HT1080 (cell line): ENCODE measurements around the gene HOXD3. TPM values are rescaled to one million over a fixed set of nuclear protein-coding genes. Genes with fewer than 3 reads are reported as not detected.

Experiments used
- DNase-seq: peaks from one replicate; pipeline ENCODE4 v3.0.0-alpha.2; 2015; ENCODE audit warnings: low read depth
- total RNA-seq: library from RNA; depleted of rRNA; stranded (reverse); fragments of >200 nt; shearing (Covaris generic); gene quantifications from 2 replicates; pipeline ENCODE4 v1.2.3, GENCODE V29; 2014

The HOXD3 gene
- total RNA-seq, 1 experiment from 2014 or later, result not detected

DNA sequence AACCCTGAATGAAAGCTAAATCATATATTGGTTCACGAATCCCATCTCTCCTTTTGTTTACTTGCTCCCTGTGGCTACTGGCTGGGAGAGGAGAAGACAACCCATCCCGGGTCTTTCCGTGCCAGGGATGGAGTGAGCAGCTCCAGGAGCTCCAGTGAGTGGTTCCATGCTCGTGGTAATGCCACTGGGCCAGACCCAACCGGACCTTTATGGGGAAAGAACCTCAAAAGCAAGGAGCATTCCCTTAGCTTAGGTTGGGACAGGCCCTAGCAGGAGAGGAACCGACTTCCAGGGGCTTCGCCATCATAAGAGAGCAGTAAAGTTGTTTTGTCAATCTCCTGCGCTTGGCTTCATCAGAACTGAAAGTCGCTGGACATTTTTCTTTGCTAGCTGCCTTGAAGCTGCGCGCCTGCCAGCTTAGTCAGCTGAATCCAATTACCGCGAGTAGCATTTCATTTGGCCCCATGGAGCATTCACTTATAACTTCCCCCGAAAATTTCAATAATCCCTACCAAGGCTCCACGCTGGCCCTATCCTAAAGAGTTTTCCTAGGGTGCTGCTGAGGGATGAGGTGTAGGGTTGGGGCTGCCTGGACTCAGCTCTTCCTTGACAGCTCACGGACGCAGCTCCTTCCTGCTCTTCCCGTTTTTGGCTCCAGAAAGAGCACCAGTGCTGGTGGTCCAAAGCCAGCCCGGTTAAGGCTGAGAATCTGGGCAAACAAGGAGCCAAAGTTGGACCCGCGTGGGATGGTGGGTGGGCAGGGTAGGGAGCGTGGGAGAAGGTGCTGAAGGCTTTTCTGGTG lies 4.9 kb downstream of the HOXD3 start:
- DNase-seq, result no peak

DNA sequence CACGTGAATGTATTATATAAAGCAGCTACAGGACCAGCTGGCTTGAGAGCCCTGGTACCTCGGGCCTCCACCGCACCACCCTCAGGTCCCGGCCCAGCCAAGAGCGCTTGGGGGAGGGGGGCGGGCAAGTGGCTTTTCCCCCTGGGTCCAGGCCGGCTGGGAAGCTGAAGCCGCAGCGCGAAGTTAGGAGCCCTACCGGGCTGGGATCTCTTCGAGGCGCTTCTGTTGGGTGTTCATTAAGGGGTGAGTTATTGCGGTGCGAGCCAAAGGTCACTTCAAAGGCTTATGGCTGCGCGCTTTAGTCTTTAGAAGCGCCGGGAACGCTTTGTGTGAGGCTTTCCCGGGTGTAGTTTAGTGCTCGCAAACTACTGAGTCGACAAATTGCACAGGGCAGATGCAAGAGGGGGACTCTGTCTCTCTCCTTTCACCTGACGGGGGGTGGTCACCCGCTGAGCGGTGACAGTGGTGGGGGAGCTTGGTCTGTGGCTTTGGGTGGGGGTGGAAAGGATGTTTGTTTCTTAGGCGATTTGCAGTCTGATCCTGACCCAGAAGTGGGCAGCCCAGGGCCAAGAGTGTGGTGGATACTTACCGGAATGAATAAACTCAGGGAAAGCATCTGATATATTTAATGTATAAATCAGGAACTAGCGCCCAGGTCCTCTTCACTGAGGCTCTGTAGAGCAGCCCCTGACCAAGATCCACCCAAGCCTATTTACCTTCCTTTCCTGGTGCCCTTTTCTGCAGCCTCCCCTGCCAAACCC lies 6.0 kb downstream of the HOXD3 start:
- no peak for DNase-seq

DNA sequence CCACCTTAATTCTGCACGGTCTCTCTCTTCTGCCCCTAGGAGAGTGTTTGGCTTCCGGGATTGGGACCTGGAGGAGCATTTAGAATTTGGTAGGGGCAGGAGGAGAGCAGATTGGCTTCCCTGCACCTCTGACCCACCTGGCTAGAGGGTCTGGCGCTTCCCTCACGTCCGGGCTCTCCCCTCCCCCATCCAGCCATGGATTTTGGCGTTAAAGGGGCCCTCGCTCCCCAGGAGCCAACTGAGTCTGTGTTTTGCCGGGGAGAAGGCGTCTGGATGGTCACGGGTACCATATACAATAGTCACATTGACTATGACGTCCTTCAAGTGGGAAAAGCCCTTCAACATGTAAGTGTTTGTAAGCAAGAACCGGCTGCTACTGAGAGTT lies 6.6 kb downstream of the HOXD3 start:
- DNase-seq, result no peak

DNA sequence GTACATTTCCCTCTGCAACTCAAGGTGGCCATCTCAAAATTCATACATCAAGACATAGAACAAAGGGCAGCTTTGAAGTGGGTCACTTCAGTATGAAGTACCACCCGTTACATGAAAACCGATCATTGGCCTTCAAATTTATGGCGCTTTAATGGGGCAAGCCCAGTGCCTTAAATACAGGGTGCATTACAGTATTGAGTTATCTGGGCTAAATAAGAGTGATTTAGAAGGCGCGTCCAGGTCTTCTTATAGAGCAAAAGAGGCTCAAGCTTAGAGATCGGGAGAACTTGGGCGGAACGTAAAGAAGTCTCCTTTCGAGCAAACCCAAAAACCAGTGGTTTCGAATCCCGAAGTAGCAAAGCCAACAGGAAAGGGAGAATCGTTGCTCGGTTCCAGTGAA lies 7.1 kb downstream of the HOXD3 start:
- DNase-seq, result no peak

DNA sequence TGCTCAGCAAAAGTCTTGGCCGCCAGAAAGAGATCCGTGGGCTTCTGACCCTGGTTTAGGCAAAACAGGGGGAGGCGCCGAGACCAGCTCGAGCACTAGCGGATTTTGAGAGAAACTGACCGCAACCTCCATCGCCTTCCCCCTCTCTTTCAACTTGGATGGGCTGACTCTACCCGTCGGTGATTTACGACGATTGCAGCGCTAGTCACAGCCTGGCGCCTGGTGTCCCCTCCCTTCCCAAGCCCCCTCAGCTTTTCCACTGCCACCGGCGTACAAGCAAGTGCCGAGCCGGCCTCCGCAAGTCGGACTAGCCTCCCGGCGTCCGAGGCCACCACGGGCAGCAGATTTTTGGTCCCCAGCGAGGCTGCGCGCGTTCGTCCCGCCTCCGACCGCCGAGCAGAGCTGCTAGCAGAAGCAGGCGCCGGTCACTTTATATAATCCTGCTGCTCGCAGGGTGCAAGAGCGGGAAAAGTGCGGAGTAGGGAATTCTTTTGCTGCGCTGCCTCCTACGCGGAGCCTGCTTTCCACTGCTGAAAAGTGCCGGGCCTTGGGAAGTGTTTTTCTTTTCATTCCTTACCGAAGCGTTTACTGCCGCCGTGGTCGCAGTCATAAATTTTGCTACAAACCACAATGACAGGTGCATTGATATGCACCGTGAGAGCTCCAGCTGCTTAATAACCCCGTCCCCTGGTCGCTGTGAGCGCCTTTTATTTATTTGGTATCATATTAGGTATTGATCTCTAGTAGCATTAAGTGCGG lies 7.7 kb downstream of the HOXD3 start:
- DNase-seq, result no peak

DNA sequence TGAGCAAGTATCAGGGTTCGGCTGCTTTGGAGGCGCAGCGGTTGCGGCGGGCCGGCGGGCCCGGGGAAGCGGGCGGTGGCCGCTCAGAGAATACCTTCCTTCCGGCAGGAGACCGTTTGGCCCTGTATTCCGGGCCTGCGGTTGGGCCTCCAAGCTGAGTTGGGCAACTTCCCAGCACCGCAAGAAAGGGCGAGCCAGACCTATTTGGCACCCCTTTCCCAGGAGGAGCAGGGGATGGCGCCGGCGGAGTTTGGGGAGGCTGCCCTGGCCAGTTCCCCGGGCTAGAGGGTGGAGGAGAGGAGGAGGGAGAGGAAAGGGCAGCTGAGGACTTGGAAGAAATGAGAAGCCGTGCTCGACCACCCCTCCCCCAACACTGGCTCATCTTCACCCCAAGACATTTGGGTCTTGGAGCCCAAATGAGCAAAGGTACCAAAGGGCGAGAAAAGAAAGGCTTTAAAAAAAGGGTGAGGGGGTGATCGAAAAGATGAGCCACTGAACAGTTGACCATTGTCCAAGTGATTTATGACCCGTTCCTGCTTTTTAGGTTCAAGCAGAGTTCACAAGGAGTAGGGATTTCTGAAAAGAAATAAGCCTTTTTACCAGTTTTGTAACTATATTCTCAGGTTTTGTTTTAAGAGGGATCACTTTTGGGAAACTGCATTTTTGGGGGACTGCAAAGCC lies 8.4 kb downstream of the HOXD3 start:
- DNase-seq, result no peak

DNA sequence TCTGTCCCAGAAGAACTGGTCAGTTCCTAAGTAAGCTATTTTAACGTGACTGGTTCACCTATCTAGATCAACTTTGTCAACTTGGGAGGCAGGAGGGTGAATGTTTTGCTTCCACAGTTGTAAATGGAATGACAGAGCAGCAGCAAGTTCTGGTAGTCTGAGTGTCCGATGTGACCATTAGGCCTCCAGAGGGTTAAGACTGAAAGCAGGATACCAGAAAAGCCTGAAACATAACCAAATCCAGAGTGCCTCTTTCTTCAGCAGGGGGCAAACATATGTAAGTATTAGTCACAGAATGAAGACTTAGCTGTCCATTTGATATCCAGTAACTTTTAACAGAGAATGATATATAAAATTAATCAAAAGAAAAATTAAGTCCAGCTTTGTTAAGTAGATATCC lies 9.2 kb downstream of the HOXD3 start:
- DNase-seq, result no peak

DNA sequence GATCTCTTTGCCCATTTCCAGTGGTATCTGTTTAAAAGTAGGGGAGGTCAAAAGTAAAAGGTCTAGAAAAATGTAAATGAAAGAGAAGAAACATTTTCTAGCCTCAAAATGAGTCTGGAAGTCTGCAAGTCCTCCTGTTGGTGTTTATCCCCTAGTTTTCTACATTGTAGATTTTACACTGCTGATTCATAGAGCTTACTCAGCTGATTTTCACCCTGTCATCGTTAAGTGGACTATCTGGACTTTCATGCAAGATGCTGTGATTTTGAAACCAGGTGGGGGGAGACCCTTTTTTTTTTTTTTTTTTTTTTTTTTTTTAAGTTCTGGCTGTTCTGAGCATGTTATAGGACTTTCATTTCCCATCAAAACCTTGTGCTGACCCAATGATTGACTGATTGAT lies 10.3 kb downstream of the HOXD3 start:
- DNase-seq, result no peak

DNA sequence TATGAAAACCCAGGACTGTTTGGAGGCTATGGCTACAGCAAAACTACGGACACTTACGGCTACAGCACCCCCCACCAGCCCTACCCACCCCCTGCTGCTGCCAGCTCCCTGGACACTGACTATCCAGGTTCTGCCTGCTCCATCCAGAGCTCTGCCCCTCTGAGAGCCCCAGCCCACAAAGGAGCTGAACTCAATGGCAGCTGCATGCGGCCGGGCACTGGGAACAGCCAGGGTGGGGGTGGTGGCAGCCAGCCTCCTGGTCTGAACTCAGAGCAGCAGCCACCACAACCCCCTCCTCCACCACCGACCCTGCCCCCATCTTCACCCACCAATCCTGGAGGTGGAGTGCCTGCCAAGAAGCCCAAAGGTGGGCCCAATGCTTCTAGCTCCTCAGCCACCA lies 12.1 kb downstream of the HOXD3 start:
- DNase-seq, result no peak

DNA sequence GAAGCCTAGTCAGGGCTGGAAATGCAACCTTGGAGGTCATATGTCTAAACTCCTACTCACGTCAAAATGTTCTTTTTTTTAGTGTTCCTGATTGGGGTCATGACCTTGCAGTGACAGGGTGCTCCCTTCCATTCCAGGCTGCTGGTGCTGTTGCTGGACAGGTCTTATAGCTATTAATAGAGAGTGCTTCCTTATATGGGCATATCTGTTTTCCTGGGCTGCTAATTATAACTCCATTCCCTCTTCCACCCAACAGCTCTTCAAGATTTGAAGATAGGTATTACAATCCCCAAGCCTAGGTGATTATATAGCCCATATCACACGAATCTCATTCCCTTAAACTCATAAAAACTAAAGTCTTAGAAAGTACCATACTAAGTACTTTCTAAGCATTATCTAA lies 12.6 kb downstream of the HOXD3 start:
- no peak for DNase-seq

DNA sequence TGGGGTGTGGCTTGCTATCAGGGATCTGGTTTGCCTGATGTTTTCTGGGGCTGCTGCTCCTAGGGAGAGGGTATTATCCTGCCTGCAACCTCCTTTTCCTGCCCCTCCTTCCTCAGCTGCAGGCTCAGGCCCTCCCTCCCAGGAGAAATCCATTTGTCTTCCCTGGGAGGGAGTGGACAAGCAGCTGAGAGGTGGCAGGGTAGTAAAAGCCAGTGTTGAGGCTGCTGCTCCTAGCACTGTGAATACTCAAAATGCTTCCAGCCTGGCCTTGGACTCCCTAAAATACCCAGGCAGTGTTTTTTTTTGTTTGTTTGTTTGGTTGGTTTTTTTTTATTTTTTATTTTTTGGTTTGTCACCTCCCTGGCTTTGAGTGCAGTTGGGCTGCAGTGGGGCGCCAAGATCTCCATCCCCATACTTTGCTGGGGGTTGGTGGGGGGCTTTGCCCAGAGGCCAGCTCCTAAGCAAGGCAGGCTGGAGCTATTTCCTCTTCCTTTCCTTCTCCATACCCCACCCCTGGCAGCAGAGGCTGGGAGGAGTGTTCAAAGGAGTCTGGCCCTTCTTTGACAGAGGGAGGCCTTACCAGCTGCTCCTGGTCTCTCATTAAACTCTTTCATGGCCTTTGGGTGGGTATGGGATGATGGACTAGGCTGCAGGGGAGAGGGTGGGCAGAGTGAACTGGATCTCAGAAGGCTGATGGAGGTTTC lies 13.6 kb downstream of the HOXD3 start:
- DNase-seq, result no peak

DNA sequence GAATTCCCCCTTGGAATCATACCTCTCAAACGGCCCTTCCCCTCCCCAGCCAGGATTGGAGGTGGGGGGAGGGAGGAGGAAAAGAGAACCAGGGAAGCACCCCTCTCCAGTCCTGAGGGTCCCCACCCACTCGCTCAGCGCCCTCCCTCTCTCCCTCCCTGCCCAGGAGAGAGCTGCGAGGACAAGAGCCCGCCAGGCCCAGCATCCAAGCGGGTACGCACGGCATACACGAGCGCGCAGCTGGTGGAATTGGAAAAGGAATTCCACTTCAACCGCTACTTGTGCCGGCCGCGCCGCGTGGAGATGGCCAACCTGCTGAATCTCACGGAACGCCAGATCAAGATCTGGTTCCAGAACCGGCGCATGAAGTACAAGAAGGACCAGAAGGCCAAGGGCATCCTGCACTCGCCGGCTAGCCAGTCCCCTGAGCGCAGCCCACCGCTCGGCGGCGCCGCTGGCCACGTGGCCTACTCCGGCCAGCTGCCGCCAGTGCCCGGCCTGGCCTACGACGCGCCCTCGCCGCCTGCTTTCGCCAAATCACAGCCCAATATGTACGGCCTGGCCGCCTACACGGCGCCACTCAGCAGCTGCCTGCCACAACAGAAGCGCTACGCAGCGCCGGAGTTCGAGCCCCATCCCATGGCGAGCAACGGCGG lies 14.4 kb downstream of the HOXD3 start:
- no peak for DNase-seq

DNA sequence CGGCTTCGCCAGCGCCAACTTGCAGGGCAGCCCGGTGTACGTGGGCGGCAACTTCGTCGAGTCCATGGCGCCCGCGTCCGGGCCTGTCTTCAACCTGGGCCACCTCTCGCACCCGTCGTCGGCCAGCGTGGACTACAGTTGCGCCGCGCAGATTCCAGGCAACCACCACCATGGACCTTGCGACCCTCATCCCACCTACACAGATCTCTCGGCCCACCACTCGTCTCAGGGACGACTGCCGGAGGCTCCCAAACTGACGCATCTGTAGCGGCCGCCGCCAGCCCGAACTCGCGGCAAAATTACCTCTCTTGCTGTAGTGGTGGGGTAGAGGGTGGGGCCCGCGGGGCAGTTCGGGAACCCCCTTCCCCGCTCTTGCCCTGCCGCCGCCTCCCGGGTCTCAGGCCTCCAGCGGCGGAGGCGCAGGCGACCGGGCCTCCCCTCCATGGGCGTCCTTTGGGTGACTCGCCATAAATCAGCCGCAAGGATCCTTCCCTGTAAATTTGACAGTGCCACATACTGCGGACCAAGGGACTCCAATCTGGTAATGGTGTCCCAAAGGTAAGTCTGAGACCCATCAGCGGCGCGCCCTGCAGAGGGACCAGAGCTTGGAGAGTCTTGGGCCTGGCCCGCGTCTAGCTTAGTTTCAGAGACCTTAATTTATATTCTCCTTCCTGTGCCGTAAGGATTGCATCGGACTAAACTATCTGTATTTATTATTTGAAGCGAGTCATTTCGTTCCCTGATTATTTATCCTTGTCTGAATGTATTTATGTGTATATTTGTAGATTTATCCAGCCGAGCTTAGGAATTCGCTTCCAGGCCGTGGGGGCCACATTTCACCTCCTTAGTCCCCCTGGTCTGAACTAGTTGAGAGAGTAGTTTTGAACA lies 15.1 kb downstream of the HOXD3 start:
- no peak for DNase-seq

DNA sequence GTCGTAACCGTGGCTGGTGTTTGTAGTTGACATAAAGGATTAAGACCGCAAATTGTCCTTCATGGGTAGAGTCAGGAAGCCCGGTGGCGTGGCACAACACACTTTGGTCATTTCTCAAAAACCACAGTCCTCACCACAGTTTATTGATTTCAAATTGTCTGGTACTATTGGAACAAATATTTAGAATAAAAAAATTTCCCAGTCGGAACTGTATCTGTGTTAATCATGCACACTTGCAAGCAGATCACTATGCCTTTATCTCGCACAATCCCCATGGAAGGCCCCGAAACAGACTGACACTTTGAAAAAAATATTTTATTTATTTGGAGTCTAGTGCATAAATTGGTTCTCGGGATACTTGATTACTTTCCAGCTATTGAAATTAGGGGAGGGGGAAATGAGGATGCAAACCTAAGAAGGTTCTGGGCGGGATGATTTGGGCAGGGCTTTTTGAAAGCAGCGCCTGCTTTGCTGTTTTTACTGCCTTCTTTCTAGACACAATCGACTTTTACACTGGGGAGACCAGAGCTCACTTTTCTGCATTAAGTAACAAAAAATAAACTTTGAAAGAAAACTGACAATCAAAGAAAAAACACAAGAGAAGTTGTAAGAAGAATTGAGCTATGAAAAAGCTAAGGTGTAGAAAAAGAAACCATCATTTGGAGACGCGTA lies 15.9 kb downstream of the HOXD3 start:
- no peak for DNase-seq

DNA sequence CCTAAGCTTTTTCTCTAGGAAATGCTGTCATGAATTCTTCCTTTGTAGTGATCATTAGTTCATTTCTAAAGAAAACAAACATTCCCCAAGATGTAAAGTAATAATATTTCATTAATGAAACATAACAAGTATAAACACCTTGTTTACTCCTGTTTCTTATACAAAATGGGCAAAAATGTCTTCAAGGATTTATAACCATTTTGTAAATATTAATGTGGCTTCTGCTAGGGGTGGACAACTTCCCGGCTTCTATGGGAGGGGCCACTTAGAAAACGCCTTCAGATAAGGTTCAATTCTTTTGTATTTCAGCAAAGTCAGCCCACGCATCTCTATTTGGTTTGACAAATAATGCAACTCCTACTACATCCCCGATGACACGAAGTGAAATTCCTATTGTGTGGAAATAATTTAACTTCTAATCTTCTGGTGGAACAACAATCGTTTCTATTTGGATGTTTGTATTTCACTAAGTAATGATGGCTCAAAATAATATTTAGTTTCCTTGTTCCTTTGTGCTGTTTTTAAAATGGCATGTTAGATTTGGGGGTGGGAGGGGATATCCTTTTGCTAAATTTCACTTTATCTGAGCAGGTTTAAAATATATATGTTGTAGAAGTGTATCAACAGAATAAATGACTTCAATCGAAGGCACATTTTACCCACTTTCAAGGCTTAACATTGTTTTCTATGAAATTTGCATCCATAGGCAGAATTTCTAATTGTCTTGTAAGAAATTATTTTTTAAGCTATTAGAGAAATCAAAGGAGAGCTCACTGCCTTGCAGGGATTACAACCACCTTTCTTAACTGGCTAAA lies 16.7 kb downstream of the HOXD3 start:
- DNase-seq, result no peak

DNA sequence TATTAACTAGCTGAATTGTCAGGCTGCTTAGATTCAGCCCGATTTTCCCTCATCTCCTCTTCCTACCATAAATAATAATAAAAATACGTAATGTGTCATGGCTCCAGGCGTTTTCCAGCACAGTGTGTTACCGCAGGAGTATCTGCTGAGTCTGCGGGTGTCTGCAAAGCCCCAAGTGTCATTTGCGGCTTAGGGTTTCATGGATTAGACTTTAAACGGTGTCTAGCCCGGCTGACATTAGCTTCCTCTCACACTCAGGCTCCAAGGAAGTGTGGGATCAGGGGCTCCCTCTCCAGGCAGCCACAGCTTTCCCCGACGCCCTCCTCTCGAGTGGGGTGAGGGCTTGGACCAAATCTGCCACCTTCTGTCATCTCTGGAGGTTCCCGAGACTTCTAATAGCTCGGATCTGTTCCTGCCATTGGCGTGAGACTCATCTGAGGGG lies 17.3 kb downstream of the HOXD3 start:
- no peak for DNase-seq

DNA sequence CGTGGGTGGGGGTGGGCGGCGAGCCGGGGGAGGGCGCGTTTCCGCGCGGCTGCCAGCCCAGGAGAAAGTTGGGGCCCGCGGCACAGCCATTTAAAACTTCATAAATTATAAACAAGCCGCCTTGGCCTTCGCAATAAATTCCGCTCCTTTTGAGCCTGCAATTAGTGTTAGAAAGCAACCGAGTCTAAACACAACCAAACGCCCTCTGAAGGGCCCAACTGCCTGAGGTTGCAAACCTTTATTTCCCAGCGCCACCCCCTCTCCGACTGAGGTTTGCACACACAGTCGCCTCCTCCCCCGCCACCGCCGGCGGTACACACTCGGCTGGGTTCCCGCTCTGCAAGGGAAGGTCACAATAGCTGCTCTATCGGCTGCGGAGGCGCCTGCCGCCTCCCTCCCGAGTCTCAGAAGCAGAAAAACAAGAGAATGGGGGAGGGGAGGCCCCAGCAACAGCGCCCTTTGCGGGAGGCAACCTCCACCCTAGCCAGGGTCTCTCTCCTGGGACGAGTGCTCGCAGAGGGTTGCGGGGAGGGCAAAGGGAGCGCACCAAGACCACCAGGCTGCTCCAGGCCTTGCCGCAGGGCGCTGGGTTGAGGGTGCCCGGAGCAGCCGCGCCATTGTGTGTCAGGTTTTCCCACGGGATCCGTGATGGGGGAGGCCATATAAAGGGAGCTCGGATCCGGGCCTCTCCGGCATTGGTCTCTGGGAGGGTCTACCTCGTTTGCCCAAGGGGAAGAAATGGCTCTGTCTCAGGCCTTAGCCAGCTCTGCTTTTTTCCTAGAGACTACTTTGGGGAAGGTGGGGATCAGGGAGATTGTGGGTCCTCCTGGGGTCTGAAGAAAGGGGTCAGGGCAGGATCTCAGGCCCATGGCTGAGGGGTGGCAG lies 18.0 kb downstream of the HOXD3 start:
- no peak for DNase-seq
